G401.6 (cell line): Measurements from ENCODE around the gene LIMD2.

Experiments
- FAIRE-seq: peaks from 2 replicates; lab custom pipeline; 2012; peaks lifted over from hg19 to GRCh38; lab: Jason Lieb, UNC

The LIMD2 gene

DNA sequence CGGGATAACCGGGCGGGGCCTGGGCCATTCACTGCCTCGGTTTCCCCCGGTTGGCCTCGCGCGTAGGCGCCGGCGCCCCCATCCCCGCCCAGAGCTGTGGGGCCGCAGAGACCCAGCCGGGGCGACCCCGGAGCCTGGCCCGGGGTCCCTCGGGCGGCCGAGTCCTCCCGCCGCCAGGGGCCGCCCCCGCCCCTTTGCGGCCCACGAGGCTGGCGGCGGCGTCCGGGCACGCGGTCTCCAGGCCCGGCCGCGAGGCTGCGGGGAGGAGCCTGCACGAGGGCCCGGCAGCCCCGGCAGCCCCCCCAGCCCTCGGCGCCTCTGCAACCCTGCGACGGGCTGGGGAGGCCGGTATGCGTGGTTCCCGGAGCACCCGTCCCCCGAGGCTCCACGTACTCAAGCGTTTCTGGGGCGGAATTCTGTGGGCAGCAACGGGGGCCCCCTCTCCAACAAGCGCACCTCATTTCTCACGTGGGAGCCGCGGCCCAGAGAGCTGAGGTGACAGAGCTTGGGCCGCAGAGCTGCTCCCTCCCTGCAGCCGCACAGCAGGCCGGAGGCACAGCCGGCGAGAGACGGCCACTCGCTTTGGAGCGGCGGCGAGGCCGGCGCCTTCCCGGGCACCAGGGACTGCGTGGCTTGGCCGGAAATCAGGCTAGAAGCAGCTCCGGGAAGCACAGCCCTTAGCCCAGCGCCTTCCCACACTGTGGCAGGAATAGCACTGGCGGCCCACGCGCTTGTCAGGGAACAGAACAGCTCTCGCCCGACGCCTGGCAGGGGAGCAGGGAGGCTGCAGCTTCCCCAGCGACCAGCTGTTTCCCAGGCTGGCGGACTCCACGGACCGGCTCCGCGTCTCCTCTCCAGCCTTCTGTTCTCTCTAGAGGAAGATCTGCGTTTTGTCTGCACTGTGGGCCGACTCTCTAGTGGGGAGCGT lies 867 bp upstream of the LIMD2 start:
- no peak for FAIRE-seq

DNA sequence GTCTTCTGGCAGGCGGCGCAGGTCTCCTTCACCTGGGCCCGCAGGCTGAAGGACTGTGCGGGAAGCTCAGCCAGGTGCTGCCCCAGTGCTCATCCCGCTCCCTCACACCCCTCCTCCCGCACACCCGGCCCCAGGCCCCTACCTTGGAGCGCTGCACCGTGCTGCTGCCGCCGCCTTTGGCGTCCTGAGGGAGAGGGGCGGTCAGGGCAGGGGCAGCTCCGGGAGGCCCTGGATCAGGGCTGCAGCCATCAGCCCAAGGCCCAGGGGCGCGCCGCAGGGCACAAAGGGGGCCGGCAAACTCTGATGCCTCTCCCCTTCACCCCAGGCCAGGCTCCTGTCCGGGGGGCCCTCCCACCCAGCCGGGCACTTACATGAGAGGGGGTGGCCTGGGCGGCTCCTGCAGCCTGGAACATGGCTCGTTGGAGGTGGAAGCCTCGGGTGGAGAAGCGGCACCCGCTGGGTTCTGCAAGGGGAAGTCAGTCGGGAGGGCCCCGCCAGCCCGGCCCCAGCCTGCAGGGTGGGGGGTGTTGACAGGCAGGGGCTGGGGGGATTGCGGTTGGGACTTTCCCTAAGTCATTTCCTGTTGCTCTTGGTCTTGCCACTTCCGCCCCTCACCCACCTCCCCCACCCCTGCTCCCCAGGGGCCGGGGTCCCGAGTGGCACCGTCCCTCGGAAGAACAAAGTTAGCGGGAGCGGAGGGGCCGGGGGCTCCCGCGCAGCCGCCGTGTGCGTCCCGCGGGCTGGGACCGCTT lies 863 bp downstream of the LIMD2 start:
- FAIRE-seq: no peak

DNA sequence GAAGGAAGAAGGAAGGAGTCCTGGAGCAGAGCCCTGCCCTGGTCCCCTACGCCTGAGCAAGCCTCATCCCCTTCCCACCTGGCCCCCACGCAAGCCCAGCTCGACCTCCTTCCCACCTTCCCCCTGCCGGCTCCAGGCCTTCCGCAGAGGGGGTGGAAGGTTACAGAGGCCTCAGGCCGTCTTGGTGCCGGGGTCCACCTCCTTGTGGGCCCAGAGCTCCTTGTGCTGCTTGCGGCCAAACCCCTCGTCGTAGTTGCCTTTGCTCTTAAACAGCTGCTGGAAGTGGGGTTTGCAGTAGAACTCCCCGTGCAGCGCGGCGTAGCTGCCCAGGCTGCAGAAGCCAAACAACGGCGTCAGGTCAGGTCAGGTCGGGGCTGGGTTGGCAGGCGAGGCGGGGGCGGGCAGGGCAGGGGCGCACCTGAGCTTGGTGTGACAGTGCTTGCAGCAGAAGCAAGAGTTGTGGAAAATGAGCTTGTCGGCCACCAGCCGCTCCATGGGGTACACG lies 1.5 kb downstream of the LIMD2 start:
- no peak for FAIRE-seq

DNA sequence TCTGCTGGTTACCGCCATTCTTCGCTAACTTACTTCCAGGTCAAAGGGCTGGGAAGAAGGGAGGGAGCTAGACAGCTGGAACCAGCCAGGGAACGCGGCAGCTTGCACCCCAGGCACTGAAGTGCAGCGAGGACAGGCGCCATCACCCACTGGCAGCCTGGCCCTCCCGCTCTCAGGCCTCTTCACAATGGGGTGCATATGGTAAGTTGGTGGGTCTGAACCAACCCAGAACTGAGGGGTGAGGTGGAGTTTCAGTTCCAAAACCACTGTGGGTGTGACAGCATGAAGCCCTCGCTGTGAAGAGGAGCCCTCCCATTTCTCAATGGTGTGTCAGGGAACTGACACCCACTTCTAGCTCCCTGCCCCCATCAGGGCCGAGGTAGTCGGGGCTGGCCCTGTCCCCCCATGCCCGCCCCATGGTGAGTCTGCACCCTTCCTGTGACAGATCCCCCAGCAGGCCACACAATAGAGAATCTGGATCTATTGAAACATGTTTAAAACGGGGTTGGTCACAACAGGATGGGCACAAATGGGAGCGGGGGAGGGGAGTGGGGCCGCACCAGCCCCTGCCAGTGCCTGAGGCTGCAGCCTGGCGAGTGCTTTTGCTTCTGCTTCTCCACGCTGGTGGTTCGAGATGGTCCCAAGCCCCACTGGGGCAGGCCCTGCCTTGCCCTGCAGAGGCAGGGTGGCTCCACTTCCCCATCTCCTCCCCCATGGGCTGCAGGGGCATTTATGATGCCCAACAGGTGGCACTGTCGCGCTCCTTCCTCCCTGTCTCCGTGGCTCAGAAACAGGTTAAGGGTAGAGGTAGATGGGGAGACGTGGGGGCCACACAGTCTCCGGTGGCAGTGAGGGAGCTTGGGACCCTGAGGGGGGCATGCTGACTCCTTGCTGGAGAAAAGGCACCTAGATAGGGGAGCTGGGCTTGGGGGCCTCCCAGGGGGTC lies 2.3 kb downstream of the LIMD2 start:
- no peak for FAIRE-seq

DNA sequence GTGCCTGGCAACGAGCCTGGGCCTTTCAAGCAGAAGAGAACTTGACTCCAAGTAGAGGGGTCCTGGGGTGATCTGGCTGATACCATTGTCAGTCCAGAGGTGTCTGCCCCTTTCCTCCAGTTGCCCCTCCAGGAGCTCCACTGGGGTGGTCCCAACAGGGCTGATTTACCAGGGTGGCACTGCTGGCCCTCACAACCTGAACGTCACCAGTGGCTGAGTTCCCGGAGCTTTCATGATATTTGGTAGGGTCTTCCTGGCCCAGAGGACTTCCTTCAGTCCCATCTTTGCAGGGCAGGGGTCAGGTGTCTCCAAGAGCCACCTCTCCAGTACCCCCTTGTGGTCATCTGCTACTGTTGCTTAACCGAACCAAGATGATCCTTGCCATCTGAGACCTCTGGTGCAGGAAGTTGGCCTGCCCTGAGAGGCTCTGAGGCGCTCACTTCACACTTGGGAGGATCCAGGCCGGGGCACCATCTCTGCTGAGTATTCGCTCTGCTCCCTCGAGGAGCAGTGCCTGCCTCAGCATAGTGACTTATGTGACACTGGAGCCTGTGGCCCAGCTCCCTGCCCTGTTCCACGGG lies 3.5 kb downstream of the LIMD2 start:
- no peak for FAIRE-seq

DNA sequence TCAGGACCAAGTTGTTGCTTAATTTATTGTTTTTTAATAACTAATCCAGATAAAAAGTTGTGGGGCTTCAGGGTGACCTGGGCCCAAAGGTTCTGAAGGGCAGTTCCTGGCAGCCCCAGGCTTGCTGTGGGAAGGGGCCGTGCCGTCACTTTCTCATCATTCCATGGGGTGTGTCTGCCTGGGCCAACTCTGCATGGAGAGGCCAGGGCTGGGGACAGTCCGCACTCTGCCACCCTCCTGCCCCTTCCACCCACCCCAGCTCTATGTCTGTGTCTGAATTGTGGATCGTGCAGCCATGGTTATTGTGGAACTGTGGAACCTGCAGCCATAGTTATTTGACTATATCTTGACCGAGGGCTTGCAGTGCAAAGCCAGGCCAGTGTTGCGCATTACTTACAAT lies 4.0 kb downstream of the LIMD2 start:
- no peak for FAIRE-seq

DNA sequence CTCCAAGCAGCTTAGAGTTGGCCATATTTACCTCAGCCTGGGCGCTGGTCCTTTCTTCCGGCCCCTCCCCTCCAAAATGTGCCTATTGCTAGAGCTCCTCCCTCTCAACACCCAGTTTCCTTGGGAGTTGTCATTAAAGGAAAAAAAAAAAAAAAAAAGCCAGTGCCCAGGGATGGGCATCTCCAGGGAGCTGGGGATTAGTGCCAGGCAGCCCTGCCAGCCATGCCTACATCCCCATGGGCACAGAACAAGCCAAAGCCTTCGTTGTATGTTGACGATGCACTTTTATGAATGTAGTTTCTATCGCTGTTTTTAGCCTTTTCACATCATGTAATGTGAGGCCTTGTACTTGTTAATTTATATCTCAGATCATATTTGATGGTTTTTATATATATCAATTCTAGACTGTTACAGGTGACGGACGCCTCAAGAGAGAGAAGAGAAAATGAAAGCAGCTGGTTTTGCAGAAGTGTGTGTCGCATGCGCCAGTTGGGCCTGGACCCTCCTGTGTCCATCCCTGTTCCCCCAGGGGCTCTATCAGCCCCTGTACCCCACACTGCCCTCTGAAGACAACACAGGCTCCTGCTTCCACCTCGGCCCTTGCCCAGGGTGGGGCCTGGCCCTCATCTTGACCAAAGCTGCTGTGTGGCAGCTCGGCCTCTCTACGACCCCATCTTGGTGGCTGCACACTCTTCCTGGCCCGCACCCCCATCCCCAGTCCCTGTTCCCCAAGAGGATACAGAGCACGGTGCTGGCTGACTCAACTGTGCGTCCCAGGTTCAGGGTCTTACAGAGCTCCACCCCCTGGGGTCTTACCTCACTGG lies 4.8 kb downstream of the LIMD2 start:
- FAIRE-seq: no peak

DNA sequence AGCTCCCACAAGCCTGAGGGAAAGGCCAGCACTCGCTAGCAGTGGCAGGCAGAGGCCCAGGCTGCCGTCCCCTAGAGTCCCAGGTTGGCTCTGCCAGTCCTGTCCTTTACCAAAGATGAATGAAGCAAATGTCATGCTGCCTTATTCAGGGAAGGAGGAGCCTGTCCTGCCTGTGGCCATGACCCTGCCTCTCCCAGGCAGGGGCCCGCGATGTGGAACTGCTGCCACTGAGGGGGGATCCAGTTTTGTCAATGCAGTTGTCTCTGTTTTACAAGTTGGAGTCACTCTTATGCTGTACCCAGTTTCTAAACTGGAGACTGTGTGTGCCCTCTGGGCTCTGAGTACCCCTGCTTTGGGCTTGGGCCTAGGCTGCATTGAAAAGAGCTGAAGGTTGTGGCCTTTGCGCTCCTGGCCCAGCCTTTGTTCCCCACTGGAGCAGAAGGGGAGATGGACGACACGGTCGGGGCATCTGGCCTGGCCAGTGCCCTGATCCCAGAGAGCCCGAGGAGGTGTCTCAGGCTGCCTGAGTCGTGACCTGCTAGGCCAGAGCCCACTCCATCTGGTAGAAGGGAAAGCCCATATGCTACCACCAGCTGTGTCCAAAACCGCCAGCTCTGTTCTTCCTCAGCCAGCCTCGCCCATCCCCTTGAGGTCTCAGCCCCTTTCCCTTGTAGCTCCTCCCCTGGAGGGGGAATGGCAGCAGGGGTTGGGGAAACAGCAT lies 5.5 kb downstream of the LIMD2 start:
- FAIRE-seq: no peak

DNA sequence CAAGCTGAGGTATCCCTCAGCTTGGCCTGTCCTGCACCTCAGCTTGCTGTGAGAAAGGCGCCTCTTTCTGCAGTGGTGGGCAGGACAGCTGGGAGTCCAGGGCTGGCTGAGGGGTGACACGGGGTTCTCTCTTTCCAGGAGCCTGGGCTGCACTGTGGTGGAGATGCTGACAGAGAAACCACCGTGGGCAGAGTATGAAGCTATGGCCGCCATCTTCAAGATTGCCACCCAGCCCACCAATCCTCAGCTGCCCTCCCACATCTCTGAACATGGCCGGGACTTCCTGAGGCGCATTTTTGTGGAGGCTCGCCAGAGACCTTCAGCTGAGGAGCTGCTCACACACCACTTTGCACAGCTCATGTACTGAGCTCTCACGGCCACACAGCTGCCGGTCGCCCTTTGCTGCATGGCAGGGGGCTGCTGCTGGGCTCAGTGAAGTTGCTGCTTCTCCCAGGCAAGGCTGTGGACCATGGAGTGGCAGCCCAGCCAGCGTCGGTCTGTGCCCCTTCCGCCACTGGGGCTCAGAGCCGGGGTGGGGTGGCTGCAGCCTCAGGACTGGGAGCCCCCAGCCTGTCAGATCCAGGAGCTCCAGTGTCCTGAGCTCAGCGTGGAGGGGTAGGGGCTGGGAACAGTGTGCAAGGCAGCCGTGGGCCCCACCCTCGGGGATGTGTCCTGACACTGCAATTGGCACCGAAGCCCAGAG lies 6.4 kb downstream of the LIMD2 start:
- no peak for FAIRE-seq

DNA sequence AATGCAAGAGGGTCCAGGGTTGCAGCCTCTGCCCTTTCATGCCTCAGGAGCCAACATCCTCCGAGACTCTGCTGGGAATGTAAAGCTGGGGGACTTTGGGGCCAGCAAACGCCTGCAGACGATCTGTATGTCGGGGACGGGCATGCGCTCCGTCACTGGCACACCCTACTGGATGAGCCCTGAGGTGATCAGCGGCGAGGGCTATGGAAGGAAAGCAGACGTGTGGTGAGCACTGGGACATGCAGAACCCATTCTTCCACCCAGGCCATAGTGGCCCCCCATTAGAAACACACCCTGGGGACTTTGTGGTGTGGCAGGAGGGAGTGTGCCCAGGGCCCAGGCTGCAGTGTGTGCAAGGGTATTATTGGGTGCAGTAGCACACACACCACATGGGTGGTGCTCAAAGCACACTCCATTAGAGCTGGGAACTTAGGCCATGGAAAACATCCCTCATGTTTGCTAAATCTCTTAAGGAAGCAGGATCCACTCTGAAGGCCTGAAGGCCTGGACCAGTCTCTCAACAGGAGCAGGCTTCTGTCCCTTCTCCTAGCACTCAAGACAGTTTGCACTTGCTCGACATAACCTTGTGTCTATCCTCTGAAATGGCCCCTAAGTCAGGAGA lies 7.6 kb downstream of the LIMD2 start:
- FAIRE-seq: no peak

DNA sequence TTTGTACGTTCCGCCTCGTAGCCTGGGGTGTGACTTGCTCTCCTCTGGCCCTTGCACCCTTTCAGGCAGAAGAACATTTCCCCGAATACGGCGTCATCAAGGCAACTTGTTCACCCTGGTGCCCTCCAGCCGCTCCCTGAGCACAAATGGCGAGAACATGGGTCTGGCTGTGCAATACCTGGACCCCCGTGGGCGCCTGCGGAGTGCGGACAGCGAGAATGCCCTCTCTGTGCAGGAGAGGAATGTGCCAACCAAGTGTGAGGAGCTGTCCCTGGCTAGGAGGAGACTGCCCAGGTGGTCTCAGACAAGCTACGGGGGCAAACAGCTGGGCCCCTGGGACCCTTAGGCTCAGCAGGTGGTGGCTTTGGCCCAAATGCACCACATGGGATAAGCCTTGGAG lies 10.4 kb downstream of the LIMD2 start:
- no peak for FAIRE-seq

DNA sequence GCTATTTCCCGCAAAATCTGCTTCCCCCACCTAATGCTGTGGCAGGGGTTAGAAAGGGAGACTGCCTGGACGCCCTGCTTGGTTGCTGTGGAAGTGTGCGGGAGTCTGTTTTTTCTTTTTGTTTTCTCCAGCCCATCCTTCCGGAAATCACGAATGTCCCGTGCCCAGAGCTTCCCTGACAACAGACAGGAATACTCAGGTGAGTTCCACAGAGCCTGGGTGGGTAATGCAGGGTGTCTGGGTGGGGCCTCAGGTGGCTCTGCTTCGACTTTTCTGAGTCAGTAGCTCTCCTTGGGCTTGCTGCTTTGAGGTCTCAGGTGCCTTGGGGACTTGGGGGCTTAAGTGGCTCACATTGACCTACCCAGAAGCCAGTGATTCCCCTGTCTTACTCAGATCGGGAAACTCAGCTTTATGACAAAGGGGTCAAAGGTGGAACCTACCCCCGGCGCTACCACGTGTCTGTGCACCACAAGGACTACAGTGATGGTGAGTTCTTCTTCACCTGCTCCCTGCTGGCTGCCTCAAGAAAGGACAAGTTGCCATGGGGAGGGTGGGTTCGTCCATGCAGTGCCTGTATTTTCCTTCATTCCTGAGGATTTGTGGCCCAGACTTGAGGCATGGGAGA lies 11.4 kb downstream of the LIMD2 start:
- FAIRE-seq: no peak

DNA sequence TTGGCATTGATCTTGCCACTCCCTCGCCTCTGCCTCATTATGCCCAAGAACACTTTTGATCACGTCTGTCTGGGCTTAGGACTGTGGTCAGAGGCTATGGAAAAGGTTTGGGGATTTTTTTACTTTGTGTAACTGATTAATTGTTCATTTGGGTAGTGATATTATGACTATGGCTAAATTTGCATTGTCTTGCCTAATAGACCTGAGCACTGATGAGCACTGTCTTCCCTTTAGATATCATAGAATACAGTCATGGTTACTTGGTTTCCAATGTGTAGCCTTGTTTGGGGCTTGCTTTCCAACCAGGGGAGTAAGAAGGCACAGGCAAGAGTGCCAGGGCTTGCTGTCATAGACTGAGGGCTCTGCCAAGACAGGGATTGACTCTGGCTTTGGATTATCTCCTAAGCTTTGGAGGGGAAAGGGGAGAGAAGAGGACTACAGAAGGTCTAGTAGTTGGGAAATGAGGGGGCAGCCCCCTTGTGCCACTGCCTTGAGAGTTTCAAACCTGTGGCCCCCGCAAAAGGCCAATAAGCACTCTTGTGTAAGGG lies 13.7 kb downstream of the LIMD2 start:
- no peak for FAIRE-seq

DNA sequence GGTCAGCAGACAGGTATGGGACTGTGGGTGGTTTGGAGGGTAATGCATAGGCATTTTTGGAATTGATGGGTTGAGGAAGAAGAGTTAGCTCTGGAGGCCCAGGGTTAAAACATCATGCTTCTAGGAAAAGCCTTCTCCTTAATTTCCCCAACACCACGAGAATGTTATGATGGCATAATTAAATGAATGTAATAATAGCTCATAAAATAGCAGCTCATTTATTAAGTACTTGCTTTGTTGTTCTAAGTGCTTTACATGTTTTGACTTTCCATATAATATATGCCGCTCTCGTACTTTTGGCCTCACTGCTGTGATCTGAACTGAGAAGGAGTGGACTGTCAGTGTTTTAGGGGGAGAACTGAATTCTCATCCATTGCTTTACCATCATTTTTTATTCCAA lies 14.3 kb downstream of the LIMD2 start:
- FAIRE-seq: no peak

DNA sequence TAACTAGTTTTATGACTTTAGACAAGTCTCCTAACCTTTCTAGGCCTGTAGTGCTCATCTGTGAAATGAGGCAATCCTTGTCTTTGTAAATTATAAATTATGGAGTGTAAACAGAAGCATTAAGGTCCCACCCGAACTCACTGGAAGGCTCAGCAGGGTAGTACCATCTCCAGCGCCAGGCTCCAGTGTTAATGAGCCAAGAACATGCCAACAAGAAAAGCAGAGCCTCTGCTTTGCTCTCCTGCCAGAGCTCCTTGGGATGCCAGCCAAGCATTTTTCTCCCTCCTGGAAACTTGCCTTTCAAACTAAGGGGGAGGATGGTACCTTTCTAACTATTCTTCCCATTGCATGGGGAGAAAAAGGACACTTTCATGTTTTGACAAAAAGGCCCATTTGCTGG lies 14.9 kb downstream of the LIMD2 start:
- no peak for FAIRE-seq

DNA sequence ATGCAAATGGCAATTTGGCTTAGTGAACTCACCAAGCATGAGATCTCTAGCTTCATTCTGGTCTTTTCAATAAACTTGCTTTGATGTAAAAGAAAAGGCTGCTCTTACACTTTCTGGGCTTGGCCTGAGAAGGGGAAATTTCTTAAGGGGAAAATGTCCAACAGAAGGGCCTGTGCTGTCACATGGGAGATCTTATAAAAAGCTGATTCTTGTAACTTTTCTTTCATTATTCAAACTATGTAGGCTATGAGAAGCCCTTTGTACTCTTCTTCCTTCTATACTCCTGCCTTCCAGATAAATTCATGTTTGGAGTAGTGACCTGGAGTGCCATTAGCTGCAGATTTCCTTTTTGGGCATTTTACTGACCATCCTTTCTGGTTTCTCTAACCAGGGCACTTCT lies 16.9 kb downstream of the LIMD2 start:
- no peak for FAIRE-seq

DNA sequence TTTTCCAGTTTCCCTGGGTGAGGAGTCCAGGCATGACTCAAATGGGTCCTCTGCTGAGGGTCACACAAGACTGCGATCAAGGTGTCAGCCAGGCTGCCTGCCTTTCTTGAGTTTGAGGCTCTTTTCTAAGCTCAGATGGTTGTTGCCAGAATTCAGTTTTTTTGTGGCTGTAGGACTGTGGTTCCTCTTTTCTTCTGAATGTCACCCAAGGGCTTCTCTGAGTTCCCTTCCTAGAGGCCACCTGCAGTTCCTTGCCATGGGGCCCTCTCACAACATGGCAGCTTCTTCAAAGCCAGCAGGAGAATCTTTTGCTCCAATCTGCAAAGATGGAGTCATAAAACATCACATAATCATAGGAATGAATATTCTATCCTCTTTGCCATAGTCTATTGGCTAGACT lies 17.5 kb downstream of the LIMD2 start:
- FAIRE-seq: no peak

DNA sequence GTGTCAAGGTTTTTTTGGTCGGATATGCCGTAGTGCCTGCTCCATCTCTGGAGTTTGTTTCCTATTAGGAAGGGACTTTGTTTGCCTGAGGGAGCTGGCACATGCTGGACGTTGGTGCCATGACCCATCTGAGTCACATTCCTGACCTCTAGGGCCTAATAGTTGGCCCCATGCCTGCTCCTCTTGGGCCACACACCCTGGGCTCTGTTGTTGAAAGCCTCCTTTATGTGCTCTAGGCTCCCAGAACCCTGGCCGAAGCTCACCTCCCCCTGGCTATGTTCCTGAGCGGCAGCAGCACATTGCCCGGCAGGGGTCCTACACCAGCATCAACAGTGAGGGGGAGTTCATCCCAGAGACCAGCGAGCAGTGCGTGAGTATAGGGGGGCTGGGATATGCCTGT lies 18.4 kb downstream of the LIMD2 start:
- FAIRE-seq: no peak
